ENCODE data around the gene FAM20C.

DNA sequence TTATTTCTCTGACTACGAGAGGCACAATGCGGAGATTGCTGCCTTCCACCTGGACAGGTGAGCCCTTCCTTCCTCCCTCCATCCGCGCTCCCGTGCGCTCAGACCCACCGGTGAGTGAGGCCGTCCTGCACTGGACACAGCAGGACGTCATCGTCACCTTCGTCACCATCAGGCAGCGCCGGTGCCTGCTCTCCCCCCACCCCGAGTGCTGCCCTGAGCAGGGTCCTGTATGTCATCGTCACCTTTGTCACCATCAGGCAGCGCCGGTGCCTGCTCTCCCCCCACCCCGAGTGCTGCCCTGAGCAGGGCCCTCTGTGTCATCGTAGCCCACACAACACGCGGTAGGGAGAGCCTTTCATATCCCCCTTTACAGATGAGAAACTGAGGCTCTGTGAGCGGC lies 54.1 kb downstream of the FAM20C start:
- TF ChIP-seq, protein P1, sequence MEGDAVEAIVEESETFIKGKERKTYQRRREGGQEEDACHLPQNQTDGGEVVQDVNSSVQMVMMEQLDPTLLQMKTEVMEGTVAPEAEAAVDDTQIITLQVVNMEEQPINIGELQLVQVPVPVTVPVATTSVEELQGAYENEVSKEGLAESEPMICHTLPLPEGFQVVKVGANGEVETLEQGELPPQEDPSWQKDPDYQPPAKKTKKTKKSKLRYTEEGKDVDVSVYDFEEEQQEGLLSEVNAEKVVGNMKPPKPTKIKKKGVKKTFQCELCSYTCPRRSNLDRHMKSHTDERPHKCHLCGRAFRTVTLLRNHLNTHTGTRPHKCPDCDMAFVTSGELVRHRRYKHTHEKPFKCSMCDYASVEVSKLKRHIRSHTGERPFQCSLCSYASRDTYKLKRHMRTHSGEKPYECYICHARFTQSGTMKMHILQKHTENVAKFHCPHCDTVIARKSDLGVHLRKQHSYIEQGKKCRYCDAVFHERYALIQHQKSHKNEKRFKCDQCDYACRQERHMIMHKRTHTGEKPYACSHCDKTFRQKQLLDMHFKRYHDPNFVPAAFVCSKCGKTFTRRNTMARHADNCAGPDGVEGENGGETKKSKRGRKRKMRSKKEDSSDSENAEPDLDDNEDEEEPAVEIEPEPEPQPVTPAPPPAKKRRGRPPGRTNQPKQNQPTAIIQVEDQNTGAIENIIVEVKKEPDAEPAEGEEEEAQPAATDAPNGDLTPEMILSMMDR (IDR thresholded peaks at IDR 0.05; ENCODE audit: low read depth, low read length): no peak
- no peak for TF ChIP-seq EZH2phosphoT487 (IDR thresholded peaks at IDR 0.05; ENCODE audit: low read depth)
